B cell (primary cell): Measurements from ENCODE around the gene TMEM151A. TPM values are rescaled to one million over a fixed set of nuclear protein-coding genes. Genes with fewer than 3 reads are reported as not detected.

Source experiments
- ATAC-seq: fragments of 200-7000 bp; cut with Tn5 transposase; one replicate; pipeline ENCODE4 v1.10.0; 2021; ENCODE audit warnings: low read depth, mild to moderate bottlenecking, moderate number of reproducible peaks, moderate library complexity
- CTCF ChIA-PET: fragments of 350-600 bp; sonication (Branson Sonifier 250); formaldehyde crosslinking; loops from one replicate; lab custom pipeline; 2021; ENCODE audit warnings: antibody characterized with exemption, inconsistent platforms; lab: Charles Lee
- POLR2A ChIA-PET: fragments of 350-600 bp; sonication (Branson Sonifier 250); formaldehyde crosslinking; loops from one replicate; lab custom pipeline; 2021; ENCODE audit warnings: antibody characterized with exemption; lab: Charles Lee
- DNase-seq: peaks from one replicate; pipeline ENCODE4 v3.0.0; 2013
- H2AFZ ChIP-seq: 2 replicates; pipeline ENCODE4 v1.6.1; 2012; ENCODE audit warnings: mild to moderate bottlenecking, low read depth, low read length; ENCODE audit not compliant: insufficient read depth, poor library complexity, severe bottlenecking
- H3K27ac ChIP-seq, 2 donors: 1 replicate in 1 of 2; 2 replicates in 1 of 2; pipeline ENCODE4 v1.5.1; 2012 to 2013; ENCODE audit warnings: low read length in 2 of 2, mild to moderate bottlenecking in 2 of 2, moderate library complexity in 1 of 2
- H3K27me3 ChIP-seq, 4 experiments: fragments of 200-600 bp in 1 of 4; sonication (generic) in 1 of 4; replicated peaks in 1 of 4; 1 replicate in 2 of 4; 2 replicates in 2 of 4; pipeline versions ENCODE4 v1.6.1 to v1.7.0; 2013 to 2016; ENCODE audit warnings: low read length in 3 of 4, mild to moderate bottlenecking in 2 of 4, mixed read lengths in 1 of 4, moderate library complexity in 1 of 4; ENCODE audit not compliant: insufficient read depth in 4 of 4, control insufficient read depth in 3 of 4; ENCODE audit errors: control extremely low read depth in 1 of 4
- H3K36me3 ChIP-seq, 2 experiments: replicated peaks in 1 of 2; 1 replicate in 1 of 2; 2 replicates in 1 of 2; pipeline versions ENCODE4 v1.6.1 to v1.7.1; 2013; ENCODE audit warnings: low read length in 1 of 2; ENCODE audit not compliant: insufficient read depth in 2 of 2, control insufficient read depth in 1 of 2; ENCODE audit errors: control extremely low read depth in 1 of 2, extremely low read depth in 1 of 2
- H3K4me1 ChIP-seq, 2 donors: fragments of 200-600 bp in 1 of 2; sonication (generic) in 1 of 2; 1 replicate in 1 of 2; 2 replicates in 1 of 2; pipeline versions ENCODE4 v1.5.1 to v1.6.1; 2013 to 2017; ENCODE audit warnings: low read length in 2 of 2; ENCODE audit not compliant: control insufficient read depth in 2 of 2, insufficient read depth in 2 of 2
- H3K4me2 ChIP-seq: replicated peaks from 2 replicates; pipeline ENCODE3; 2012; ENCODE audit warnings: mild to moderate bottlenecking, low read depth, low read length; ENCODE audit not compliant: poor library complexity, severe bottlenecking
- H3K4me3 ChIP-seq, 5 experiments: fragments of 200-600 bp in 1 of 5; sonication (generic) in 1 of 5; 1 replicate in 3 of 5; 2 replicates in 2 of 5; pipeline versions ENCODE4 v1.5.1 to v1.7.0; 2011 to 2016; ENCODE audit warnings: low read length in 4 of 5, mild to moderate bottlenecking in 4 of 5, low read depth in 2 of 5, control low read depth in 1 of 5, moderate library complexity in 1 of 5; ENCODE audit not compliant: insufficient read depth in 1 of 5; ENCODE audit errors: control extremely low read depth in 1 of 5, extremely low read depth in 1 of 5
- H3K79me2 ChIP-seq: fragments of 200-600 bp; sonication (generic); one replicate; pipeline ENCODE4 v1.6.0; 2016; ENCODE audit warnings: low read length; ENCODE audit not compliant: control insufficient read depth, insufficient read depth
- H3K9ac ChIP-seq: fragments of 200-600 bp; sonication (generic); 2 replicates; pipeline ENCODE4 v1.6.1; 2017; ENCODE audit warnings: mild to moderate bottlenecking, low read length, moderate library complexity
- H3K9me3 ChIP-seq, 3 donors: one replicate each; pipeline versions ENCODE4 v1.6.1 to v1.7.1; 2013; ENCODE audit warnings: low read length in 2 of 3; ENCODE audit not compliant: control insufficient read depth in 2 of 3, insufficient read depth in 1 of 3; ENCODE audit errors: control extremely low read depth in 1 of 3
- H4K20me1 ChIP-seq: 2 replicates; pipeline ENCODE4 v1.6.0; 2012; ENCODE audit warnings: mild to moderate bottlenecking, low read length; ENCODE audit not compliant: insufficient read depth, control insufficient read depth, poor library complexity, severe bottlenecking
- H3K27ac Mint-ChIP-seq: one replicate; pipeline ENCODE4 v1.8.0; 2021; ENCODE audit warnings: mixed read lengths
- H3K27me3 Mint-ChIP-seq: one replicate; pipeline ENCODE4 v1.8.0; 2021; ENCODE audit warnings: mixed read lengths
- H3K4me1 Mint-ChIP-seq: one replicate; pipeline ENCODE4 v1.8.0; 2021; ENCODE audit warnings: mixed read lengths
- H3K4me3 Mint-ChIP-seq: one replicate; pipeline ENCODE4 v1.8.0; 2021; ENCODE audit warnings: mixed read lengths
- H3K9me3 Mint-ChIP-seq: one replicate; pipeline ENCODE4 v1.8.0; 2022; ENCODE audit warnings: mixed read lengths; ENCODE audit not compliant: insufficient read depth
- CTCF ChIP-seq: fragments of 200-600 bp; IDR thresholded peaks from one replicate; pipeline ENCODE4 v1.8.0; 2022; ENCODE audit warnings: antibody characterized with exemption, mild to moderate bottlenecking
- EZH2 ChIP-seq: IDR thresholded peaks from 2 replicates; pipeline ENCODE4 v1.6.1; 2012; ENCODE audit warnings: borderline replicate concordance, low read depth, mild to moderate bottlenecking, moderate library complexity, low read length; ENCODE audit not compliant: insufficient read depth, poor library complexity, severe bottlenecking
- WGBS: methylation state at CpG from one replicate; pipeline ENCODE4 v1.1.5; 2013; ENCODE audit warnings: missing lambda C conversion rate; ENCODE audit not compliant: insufficient coverage; 5-methylcytosine and 5-hydroxymethylcytosine counted together
- intact Hi-C: fragments of 100-400 bp; cut with micrococcal nuclease; formaldehyde crosslinking; loops from one replicate; pipeline ENCODE4 v1.10.0; 2022
- polyA plus RNA-seq: library from polyadenylated mRNA; depleted of rRNA; stranded (reverse); fragments of >200 nt; gene quantifications from 2 replicates; pipeline ENCODE4 v1.2.3, GENCODE V29; 2012
- total RNA-seq, 2 donors: library from RNA; stranded (reverse); fragments of 120-200 nt in 1 of 2; gene quantifications; 1 replicate in 1 of 2; 2 replicates in 1 of 2; pipeline versions ENCODE4 v1.2.3 to v1.2.4, GENCODE V29; 2013 to 2022

TMEM151A gene
- total and polyA plus RNA-seq, 2 donors (not counting 1 experiment from before 2014, with no cell fraction given), result 0.17 to 1.1 TPM

DNA sequence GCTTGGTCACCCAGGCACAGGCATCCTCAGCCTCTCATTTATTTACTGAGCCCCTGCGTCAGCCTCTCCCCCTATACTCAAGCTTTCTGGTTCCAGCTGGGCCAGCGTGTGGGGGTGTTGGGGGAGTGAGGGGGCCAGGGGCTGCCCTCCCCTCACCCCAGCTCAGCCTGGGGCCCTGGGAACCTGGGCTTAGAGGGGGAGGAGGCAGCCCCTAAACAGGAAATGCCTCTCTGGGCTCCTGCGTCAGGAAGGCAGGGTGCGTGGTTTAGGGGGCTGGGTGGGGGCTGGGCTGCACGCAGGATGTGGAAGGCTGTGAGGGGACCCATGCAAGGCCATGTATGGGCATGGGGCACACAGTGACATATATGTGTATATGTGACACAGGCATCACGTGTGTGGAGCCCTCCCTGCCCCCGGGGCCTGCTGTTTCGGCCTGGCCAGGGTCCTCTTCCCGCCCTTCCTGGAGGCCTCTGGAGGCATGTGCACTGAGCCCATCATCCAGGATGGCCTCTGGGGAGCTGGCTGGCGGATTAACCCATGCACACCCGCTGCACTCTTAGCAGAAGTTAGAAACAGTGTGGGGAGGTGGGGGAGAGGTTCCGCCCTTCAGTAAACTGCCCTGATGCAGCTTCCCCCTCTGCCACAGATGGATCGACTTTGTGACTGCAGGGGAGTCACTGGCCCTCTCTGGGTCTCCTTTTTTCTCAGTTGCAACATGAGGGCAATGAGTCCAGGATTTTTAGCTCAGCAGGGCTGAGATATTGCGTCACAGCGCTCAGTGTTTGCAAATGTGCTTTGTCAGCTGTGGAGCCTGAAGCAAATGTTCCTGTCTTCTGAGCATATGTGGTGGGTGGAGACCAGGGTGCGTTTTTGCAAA, 26.3 kb downstream of the TMEM151A start:
- no peaks in the 10 kb centered on the region for H3K9me3 ChIP-seq
- H3K27ac ChIP-seq, result peak overlapping the region; percentile 76 to 95
- ChIA-PET CTCF (interaction anchor here (0.6 to 2.0 kb wide), 7 partner anchors 9 to 29 kb away, joined by 3 to 6 read pairs (median 4); partner anchors contain the start of gene YIF1A), POLR2A (interaction anchor here (1.1 to 1.4 kb wide), 3 partner anchors 30 to 54 kb away, joined by 3 to 6 read pairs (median 5); partner anchors contain the start of genes RAB1B and SLC29A2)
- ATAC-seq (peak; percentile 74), DNase-seq (peak; percentile 89)
- H3K4me2 ChIP-seq, result peak overlapping the region; percentile 77
- peak overlapping the region; percentile 50 for H2AFZ ChIP-seq
- H3K4me3 Mint-ChIP-seq, result peak overlapping the region; percentile 91
- TF ChIP-seq EZH2 (no peak), CTCF (no peak)
- peaks cover 34 to 37% of the 10 kb centered on the region in 2 donors for H3K4me1 ChIP-seq
- H3K27ac Mint-ChIP-seq, result peak overlapping the region; percentile 98
- peaks cover 42% of the 10 kb centered on the region for H3K4me1 Mint-ChIP-seq
- H3K4me3 ChIP-seq, result peak overlapping the region in 4 of 5 experiments; percentile 6 to 51 (median 20)
- no peaks in the 10 kb centered on the region for H3K36me3 ChIP-seq
- no peaks in the 10 kb centered on the region for H3K79me2 ChIP-seq
- H4K20me1 ChIP-seq, result no peaks in the 10 kb centered on the region
- intact Hi-C loops, result loop anchor here (1.0 kb wide), 1 partner anchor 10 kb away; no protein-coding TSS in a partner anchor
- peak overlapping the region; percentile 47 for H3K9ac ChIP-seq
- H3K27me3 Mint-ChIP-seq, result no peaks in the 10 kb centered on the region
- no peaks in the 10 kb centered on the region for H3K9me3 Mint-ChIP-seq
- WGBS, result 7% methylated on average over 14 of the region's 16 CpGs
- H3K27me3 ChIP-seq, result no peaks in the 10 kb centered on the region
